Measurements from ENCODE around the gene FSCN2. TPM values are rescaled to one million over a fixed set of nuclear protein-coding genes. Genes with fewer than 3 reads are reported as not detected.

Gene FSCN2
- total and polyA plus RNA-seq, 10 of the 15 experiments (the other 5 are each of a cell fraction or from before 2014, with no cell fraction given): 0.12 to 2.1 (median 0.65) TPM; not detected in 3

DNA sequence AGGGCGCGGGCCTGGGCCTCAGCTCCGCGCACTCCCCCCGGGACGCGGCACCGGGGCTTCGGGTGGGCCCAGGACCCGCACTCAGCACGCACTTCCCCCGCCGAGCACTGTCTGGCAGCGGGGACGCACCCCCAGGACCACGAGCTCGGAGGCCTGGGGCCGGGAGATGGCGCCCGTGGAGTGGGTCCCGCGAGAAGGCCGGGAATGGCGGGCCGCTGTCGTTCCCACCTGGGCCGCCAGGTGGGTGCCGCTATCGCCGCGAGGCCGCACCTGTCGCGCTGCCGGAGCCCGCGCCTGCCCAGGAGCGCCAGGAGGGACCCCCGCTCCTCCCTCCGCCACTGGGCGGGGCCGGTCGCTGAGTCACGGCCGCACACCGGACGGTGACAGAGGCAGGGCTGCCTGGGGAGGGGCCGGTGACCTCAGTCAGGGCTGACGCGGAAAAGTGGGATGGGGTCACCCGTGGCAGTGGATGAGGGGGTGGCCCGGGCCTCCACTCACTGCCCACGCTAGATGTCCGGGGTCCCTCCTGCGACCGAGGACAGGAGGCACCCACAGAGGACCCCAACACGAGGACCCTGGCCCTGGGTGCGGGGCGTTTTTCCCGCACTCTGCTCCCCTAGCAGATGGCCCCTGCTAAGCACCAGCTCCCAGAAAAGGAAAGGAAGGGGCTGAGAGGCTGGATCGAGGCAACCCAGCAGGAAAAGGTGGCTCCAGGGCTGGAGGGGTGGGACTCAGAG lies 8.7 kb upstream of the FSCN2 start (continued):
- TF ChIP-seq NRF1 (conservative IDR thresholded peaks at IDR 0.05; ENCODE audit: low read depth, low read length): 0 out of 2 replicates have a peak, but pooled peaks have one; percentile 24
- TF ChIP-seq, protein P1, sequence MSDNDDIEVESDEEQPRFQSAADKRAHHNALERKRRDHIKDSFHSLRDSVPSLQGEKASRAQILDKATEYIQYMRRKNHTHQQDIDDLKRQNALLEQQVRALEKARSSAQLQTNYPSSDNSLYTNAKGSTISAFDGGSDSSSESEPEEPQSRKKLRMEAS (IDR thresholded peaks at IDR 0.05; ENCODE audit: low read depth, low read length): peak; percentile 48; the same call in 1 of the 2 replicates
- peak; percentile 70 for TF ChIP-seq SMARCA5 (IDR thresholded peaks at IDR 0.05)
- TF ChIP-seq HDGF (IDR thresholded peaks at IDR 0.05): peak; percentile 28; the same call in 1 of the 2 replicates
- no peak for TF ChIP-seq ZNF207 (IDR thresholded peaks at IDR 0.05; ENCODE audit: borderline replicate concordance)
- TF ChIP-seq, protein P2, sequence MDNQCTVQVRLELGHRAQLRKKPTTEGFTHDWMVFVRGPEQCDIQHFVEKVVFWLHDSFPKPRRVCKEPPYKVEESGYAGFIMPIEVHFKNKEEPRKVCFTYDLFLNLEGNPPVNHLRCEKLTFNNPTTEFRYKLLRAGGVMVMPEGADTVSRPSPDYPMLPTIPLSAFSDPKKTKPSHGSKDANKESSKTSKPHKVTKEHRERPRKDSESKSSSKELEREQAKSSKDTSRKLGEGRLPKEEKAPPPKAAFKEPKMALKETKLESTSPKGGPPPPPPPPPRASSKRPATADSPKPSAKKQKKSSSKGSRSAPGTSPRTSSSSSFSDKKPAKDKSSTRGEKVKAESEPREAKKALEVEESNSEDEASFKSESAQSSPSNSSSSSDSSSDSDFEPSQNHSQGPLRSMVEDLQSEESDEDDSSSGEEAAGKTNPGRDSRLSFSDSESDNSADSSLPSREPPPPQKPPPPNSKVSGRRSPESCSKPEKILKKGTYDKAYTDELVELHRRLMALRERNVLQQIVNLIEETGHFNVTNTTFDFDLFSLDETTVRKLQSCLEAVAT (IDR thresholded peaks at IDR 0.05): 0 out of 2 replicates have a peak, but pooled peaks have one; percentile 21
- no peak for TF ChIP-seq RAD51 (IDR thresholded peaks at IDR 0.05)
- 0 out of 2 replicates have a peak, but pooled peaks have one; percentile 14 for TF ChIP-seq NR2F1 (conservative IDR thresholded peaks at IDR 0.05)
- TF ChIP-seq GATAD2B (conservative IDR thresholded peaks at IDR 0.05; ENCODE audit: low read depth): peak; percentile 92
- no peak for TF ChIP-seq BMI1 (IDR thresholded peaks at IDR 0.05; ENCODE audit: borderline replicate concordance)
- peak; percentile 83 for TF ChIP-seq LARP7 (IDR thresholded peaks at IDR 0.05)
- TF ChIP-seq, protein P3, sequence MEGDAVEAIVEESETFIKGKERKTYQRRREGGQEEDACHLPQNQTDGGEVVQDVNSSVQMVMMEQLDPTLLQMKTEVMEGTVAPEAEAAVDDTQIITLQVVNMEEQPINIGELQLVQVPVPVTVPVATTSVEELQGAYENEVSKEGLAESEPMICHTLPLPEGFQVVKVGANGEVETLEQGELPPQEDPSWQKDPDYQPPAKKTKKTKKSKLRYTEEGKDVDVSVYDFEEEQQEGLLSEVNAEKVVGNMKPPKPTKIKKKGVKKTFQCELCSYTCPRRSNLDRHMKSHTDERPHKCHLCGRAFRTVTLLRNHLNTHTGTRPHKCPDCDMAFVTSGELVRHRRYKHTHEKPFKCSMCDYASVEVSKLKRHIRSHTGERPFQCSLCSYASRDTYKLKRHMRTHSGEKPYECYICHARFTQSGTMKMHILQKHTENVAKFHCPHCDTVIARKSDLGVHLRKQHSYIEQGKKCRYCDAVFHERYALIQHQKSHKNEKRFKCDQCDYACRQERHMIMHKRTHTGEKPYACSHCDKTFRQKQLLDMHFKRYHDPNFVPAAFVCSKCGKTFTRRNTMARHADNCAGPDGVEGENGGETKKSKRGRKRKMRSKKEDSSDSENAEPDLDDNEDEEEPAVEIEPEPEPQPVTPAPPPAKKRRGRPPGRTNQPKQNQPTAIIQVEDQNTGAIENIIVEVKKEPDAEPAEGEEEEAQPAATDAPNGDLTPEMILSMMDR (IDR thresholded peaks at IDR 0.05 in 2 of 3, conservative IDR thresholded peaks at IDR 0.05 in 1 of 3; ENCODE audit: control insufficient read depth in 2 of 3, extremely low read depth in 1 of 3, insufficient read depth in 1 of 3, low read depth in 3 of 3, low read length in 3 of 3): peak; percentile 50 to 64 (median 61)
- no peak for TF ChIP-seq MEF2A (IDR thresholded peaks at IDR 0.05; ENCODE audit: insufficient read depth, low read depth, low read length)

Measured in GM12878 (cell line).